H1 (cell line): ENCODE measurements around the gene LSR. TPM values are rescaled to one million over a fixed set of nuclear protein-coding genes. Genes with fewer than 3 reads are reported as not detected.

ENCODE experiments used
- ASH2L ChIP-seq: fragments of 200-600, 300-600 bp; sonication (generic); IDR thresholded peaks from one replicate; pipeline ENCODE4 v1.7.1; 2017; ENCODE audit warnings: low read length
- ATF3 ChIP-seq: IDR thresholded peaks from 2 replicates; pipeline ENCODE4 v1.6.1; 2011; ENCODE audit warnings: low read depth, mild to moderate bottlenecking, low read length; ENCODE audit not compliant: insufficient read depth
- CBX8 ChIP-seq: fragments of 300-800, 300-1000 bp; sonication (generic); IDR thresholded peaks from 2 replicates; pipeline ENCODE4 v1.7.1; 2016; ENCODE audit warnings: low read depth, low read length, borderline replicate concordance
- CHD2 ChIP-seq: IDR thresholded peaks from 2 replicates; pipeline ENCODE4 v1.6.1; 2012; ENCODE audit warnings: low read length, improper control_type of control experiment
- CHD7 ChIP-seq: fragments of 300-600 bp; sonication (generic); IDR thresholded peaks from 2 replicates; pipeline ENCODE4 v1.7.1; 2012; ENCODE audit warnings: low read length, moderate library complexity, mild to moderate bottlenecking, inconsistent platforms; ENCODE audit not compliant: insufficient replicate concordance
- CREB1 ChIP-seq: IDR thresholded peaks from 2 replicates; pipeline ENCODE4 v1.6.1; 2012; ENCODE audit warnings: inconsistent platforms
- FOSL1 ChIP-seq: IDR thresholded peaks from 2 replicates; pipeline ENCODE4 v1.6.1; 2011; ENCODE audit warnings: mild to moderate bottlenecking, low read depth, low read length, moderate library complexity; ENCODE audit not compliant: insufficient read depth
- MAFK ChIP-seq: IDR thresholded peaks from 2 replicates; pipeline ENCODE4 v1.6.1; 2012; ENCODE audit warnings: low read depth, mild to moderate bottlenecking, improper control_type of control experiment, low read length
- POLR2AphosphoS5 ChIP-seq: IDR thresholded peaks from 2 replicates; pipeline ENCODE4 v1.6.1; 2011; ENCODE audit warnings: low read depth, low read length
- RNF2 ChIP-seq: fragments of 200-900, 300-1000 bp; sonication (generic); IDR thresholded peaks from 2 replicates; pipeline ENCODE4 v1.7.1; 2016; ENCODE audit warnings: borderline replicate concordance, low read depth, mild to moderate bottlenecking, antibody characterized with exemption, low read length; ENCODE audit not compliant: poor library complexity, severe bottlenecking; ENCODE audit errors: missing control alignments
- SRF ChIP-seq: IDR thresholded peaks from 2 replicates; pipeline ENCODE4 v1.6.1; 2011; ENCODE audit warnings: mild to moderate bottlenecking, low read depth, low read length, moderate library complexity
- YY1 ChIP-seq: IDR thresholded peaks from 2 replicates; pipeline ENCODE4 v1.6.1; 2011; ENCODE audit warnings: low read depth, mild to moderate bottlenecking, low read length
- polyA plus RNA-seq, 7 experiments: library from polyadenylated mRNA; depleted of rRNA in 3 of 7; stranded (reverse) in 5 of 7; unstranded in 2 of 7; fragments of >200 nt in 5 of 7; fragments of 200-250 nt in 2 of 7; gene quantifications; 1 replicate in 5 of 7; 2 replicates in 1 of 7; 4 replicates in 1 of 7; pipeline versions ENCODE4 v1.2.1 to v1.2.3, GENCODE V29; 2011 to 2013; ENCODE audit warnings: missing spikeins in 2 of 7, mixed read lengths in 2 of 7
- total RNA-seq: library from RNA; stranded (reverse); fragmentation: NEBNext Ultra II Directional; extraction: Animal tissue kit (Norgen Biotek cat#: 25700); gene quantifications from 2 replicates; pipeline ENCODE4 v1.2.1, GENCODE V29; 2021

The LSR gene
- total and polyA plus RNA-seq, 2 of the 8 experiments (the other 6 are each of a cell fraction or from before 2014, with no cell fraction given) = 159 to 186 TPM

- TF ChIP-seq CHD7 (no peak), CBX8 (no peak), CHD2 (no peak), CREB1 (no peak), MAFK (no peak), FOSL1 (no peak), YY1 (no peak), SRF (no peak), POLR2AphosphoS5 (no peak), ATF3 (no peak), RNF2 (no peak), ASH2L (no peak)
Observed at GRCh38 chr19:35229601-35230000, 19.2 kb upstream of the LSR start (continued).
